ENCODE results near the gene CFAP299. TPM values are rescaled to one million over a fixed set of nuclear protein-coding genes. Genes with fewer than 3 reads are reported as not detected.

Gene CFAP299
- total and polyA plus RNA-seq, 2 of the 8 experiments (the other 6 are each of a cell fraction or from before 2014, with no cell fraction given), result not detected

DNA sequence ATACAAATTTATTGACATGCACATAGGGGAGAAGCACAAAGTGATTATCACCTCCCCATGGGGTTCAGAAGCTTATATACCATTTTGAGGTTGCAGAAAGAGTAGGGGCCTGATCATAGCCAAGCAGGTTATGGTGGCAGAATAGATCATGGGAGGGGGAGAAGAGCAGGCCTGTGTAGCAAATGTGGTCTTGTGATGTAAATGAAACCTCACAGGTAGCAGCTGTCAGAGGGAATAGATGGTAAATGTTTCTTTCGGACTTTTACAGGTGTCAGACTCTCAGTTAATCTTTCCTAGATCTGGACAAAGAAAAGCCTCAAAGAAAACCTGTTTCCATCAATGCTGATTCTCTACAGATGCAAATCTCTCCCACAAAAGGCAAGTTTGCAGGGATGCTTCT is 84.4 kb downstream of the CFAP299 start (continued):
- TF ChIP-seq, protein P1, sequence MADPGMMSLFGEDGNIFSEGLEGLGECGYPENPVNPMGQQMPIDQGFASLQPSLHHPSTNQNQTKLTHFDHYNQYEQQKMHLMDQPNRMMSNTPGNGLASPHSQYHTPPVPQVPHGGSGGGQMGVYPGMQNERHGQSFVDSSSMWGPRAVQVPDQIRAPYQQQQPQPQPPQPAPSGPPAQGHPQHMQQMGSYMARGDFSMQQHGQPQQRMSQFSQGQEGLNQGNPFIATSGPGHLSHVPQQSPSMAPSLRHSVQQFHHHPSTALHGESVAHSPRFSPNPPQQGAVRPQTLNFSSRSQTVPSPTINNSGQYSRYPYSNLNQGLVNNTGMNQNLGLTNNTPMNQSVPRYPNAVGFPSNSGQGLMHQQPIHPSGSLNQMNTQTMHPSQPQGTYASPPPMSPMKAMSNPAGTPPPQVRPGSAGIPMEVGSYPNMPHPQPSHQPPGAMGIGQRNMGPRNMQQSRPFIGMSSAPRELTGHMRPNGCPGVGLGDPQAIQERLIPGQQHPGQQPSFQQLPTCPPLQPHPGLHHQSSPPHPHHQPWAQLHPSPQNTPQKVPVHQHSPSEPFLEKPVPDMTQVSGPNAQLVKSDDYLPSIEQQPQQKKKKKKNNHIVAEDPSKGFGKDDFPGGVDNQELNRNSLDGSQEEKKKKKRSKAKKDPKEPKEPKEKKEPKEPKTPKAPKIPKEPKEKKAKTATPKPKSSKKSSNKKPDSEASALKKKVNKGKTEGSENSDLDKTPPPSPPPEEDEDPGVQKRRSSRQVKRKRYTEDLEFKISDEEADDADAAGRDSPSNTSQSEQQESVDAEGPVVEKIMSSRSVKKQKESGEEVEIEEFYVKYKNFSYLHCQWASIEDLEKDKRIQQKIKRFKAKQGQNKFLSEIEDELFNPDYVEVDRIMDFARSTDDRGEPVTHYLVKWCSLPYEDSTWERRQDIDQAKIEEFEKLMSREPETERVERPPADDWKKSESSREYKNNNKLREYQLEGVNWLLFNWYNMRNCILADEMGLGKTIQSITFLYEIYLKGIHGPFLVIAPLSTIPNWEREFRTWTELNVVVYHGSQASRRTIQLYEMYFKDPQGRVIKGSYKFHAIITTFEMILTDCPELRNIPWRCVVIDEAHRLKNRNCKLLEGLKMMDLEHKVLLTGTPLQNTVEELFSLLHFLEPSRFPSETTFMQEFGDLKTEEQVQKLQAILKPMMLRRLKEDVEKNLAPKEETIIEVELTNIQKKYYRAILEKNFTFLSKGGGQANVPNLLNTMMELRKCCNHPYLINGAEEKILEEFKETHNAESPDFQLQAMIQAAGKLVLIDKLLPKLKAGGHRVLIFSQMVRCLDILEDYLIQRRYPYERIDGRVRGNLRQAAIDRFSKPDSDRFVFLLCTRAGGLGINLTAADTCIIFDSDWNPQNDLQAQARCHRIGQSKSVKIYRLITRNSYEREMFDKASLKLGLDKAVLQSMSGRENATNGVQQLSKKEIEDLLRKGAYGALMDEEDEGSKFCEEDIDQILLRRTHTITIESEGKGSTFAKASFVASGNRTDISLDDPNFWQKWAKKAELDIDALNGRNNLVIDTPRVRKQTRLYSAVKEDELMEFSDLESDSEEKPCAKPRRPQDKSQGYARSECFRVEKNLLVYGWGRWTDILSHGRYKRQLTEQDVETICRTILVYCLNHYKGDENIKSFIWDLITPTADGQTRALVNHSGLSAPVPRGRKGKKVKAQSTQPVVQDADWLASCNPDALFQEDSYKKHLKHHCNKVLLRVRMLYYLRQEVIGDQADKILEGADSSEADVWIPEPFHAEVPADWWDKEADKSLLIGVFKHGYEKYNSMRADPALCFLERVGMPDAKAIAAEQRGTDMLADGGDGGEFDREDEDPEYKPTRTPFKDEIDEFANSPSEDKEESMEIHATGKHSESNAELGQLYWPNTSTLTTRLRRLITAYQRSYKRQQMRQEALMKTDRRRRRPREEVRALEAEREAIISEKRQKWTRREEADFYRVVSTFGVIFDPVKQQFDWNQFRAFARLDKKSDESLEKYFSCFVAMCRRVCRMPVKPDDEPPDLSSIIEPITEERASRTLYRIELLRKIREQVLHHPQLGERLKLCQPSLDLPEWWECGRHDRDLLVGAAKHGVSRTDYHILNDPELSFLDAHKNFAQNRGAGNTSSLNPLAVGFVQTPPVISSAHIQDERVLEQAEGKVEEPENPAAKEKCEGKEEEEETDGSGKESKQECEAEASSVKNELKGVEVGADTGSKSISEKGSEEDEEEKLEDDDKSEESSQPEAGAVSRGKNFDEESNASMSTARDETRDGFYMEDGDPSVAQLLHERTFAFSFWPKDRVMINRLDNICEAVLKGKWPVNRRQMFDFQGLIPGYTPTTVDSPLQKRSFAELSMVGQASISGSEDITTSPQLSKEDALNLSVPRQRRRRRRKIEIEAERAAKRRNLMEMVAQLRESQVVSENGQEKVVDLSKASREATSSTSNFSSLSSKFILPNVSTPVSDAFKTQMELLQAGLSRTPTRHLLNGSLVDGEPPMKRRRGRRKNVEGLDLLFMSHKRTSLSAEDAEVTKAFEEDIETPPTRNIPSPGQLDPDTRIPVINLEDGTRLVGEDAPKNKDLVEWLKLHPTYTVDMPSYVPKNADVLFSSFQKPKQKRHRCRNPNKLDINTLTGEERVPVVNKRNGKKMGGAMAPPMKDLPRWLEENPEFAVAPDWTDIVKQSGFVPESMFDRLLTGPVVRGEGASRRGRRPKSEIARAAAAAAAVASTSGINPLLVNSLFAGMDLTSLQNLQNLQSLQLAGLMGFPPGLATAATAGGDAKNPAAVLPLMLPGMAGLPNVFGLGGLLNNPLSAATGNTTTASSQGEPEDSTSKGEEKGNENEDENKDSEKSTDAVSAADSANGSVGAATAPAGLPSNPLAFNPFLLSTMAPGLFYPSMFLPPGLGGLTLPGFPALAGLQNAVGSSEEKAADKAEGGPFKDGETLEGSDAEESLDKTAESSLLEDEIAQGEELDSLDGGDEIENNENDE (IDR thresholded peaks at IDR 0.05; ENCODE audit: insufficient replicate concordance, low read length), result no peak
- no peak for TF ChIP-seq ZNF274 (IDR thresholded peaks at IDR 0.05; ENCODE audit: borderline replicate concordance, extremely low read depth, low read length)
- TF ChIP-seq PHF8 (conservative IDR thresholded peaks at IDR 0.05; ENCODE audit: low read depth, low read length), result no peak
- TF ChIP-seq HDAC2 (IDR thresholded peaks at IDR 0.05; ENCODE audit: borderline replicate concordance in 1 of 2, low read depth in 2 of 2, low read length in 2 of 2), result no peak
